HFFc6 (cell line): ENCODE measurements around the gene ROM1. TPM values are rescaled to one million over a fixed set of nuclear protein-coding genes. Genes with fewer than 3 reads are reported as not detected.

Experiments
- DNase-seq: peaks from one replicate; pipeline ENCODE4 v3.0.0-alpha.2; 2018
- H3K27ac Mint-ChIP-seq: 2 replicates; pipeline ENCODE4 v1.8.0; 2020; ENCODE audit warnings: mild to moderate bottlenecking, mixed read lengths
- H3K27me3 Mint-ChIP-seq: 2 replicates; pipeline ENCODE4 v1.8.0; 2021; ENCODE audit warnings: mild to moderate bottlenecking, moderate library complexity, mixed read lengths; ENCODE audit not compliant: insufficient read depth
- H3K36me3 Mint-ChIP-seq: 2 replicates; pipeline ENCODE4 v1.8.0; 2021; ENCODE audit warnings: low read depth, mixed read lengths
- H3K4me1 Mint-ChIP-seq: 2 replicates; pipeline ENCODE4 v1.8.0; 2020; ENCODE audit warnings: low read depth, mixed read lengths
- H3K4me3 Mint-ChIP-seq: 2 replicates; pipeline ENCODE4 v1.8.0; 2020; ENCODE audit warnings: mild to moderate bottlenecking, moderate library complexity, mixed read lengths
- H3K9me3 Mint-ChIP-seq: 2 replicates; pipeline ENCODE4 v1.8.0; 2020; ENCODE audit warnings: mild to moderate bottlenecking, mixed read lengths
- total RNA-seq, 6 experiments: library from RNA; stranded (reverse); fragmentation: NEBNext Ultra II Directional; extraction: Animal tissue kit (Norgen Biotek cat#: 25700); gene quantifications; 2 replicates in 1 of 6; 3 replicates in 5 of 6; pipeline ENCODE4 v1.2.3, GENCODE V29; 2021
- TF ChIP-seq, protein P1 (sequence below): fragments of 200-600 bp; sonication (generic); IDR thresholded peaks from 2 replicates; pipeline ENCODE4 v1.5.0; 2021; ENCODE audit warnings: antibody characterized with exemption, mild to moderate bottlenecking

ROM1 gene
- total RNA-seq, 6 experiments from 2014 or later = 2.3 to 4.8 (median 3.2) TPM

DNA sequence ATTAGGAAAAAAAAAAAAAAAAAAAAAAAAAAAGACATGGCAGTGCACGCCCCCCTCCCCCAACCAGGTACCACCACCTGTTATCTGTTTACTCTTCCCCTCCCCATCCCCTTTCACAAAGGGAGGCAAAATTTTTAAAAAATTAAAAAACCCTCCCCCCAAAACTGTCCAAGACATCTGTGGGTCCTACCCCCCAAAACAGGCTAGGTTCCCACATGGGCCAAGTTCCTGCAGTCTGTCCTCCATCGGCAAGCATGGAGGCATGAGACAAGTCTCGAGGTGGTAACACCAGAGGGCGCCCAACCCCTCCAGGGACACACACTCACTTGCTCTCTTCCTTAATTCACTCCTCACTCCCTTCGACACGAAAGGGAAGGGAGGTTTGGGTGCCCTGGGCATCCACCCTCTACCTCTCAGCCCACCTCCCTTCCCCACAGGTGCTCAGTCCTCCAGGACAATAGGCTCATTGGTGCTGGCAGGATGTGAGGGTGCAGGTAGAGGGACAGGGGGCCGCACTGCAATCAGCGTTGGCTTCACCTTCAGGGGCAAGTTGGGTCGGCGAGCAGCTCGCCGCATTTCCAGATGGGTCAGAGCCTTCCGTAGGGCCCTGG is 19.5 kb upstream of the ROM1 start:
- Mint-ChIP-seq H3K36me3 (peaks cover 41% of the 10 kb centered on the region), H3K4me1 (peaks cover 43% of the 10 kb centered on the region), H3K27me3 (peaks cover 14% of the 10 kb centered on the region), H3K4me3 (peak overlapping the region; percentile 44), H3K27ac (peak overlapping the region; percentile 31; the same call in 1 of the 2 replicates), H3K9me3 (no peaks in the 10 kb centered on the region)
- TF ChIP-seq, protein P1, sequence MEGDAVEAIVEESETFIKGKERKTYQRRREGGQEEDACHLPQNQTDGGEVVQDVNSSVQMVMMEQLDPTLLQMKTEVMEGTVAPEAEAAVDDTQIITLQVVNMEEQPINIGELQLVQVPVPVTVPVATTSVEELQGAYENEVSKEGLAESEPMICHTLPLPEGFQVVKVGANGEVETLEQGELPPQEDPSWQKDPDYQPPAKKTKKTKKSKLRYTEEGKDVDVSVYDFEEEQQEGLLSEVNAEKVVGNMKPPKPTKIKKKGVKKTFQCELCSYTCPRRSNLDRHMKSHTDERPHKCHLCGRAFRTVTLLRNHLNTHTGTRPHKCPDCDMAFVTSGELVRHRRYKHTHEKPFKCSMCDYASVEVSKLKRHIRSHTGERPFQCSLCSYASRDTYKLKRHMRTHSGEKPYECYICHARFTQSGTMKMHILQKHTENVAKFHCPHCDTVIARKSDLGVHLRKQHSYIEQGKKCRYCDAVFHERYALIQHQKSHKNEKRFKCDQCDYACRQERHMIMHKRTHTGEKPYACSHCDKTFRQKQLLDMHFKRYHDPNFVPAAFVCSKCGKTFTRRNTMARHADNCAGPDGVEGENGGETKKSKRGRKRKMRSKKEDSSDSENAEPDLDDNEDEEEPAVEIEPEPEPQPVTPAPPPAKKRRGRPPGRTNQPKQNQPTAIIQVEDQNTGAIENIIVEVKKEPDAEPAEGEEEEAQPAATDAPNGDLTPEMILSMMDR = peak; percentile 76
- DNase-seq = peak; percentile 59

- Mint-ChIP-seq H3K4me1 (peaks cover 51% of the 10 kb centered on the region), H3K27me3 (peaks cover 19% of the 10 kb centered on the region), H3K9me3 (no peaks in the 10 kb centered on the region), H3K36me3 (peaks cover 57% of the 10 kb centered on the region), H3K4me3 (no peak overlapping the region), H3K27ac (no peak overlapping the region)
- TF ChIP-seq, protein P1 = no peak
- DNase-seq = no peak
Measured at GRCh38 chr11:62595124-62595523, 17.9 kb upstream of the ROM1 start.

- TF ChIP-seq, protein P1 = no peak
- Mint-ChIP-seq H3K4me1 (peaks cover 40% of the 10 kb centered on the region), H3K4me3 (peak overlapping the region; percentile 96), H3K27ac (peak overlapping the region; percentile 89), H3K27me3 (peaks cover 15% of the 10 kb centered on the region), H3K36me3 (peaks cover 64% of the 10 kb centered on the region), H3K9me3 (no peaks in the 10 kb centered on the region)
- peak; percentile 96 for DNase-seq
Measured at GRCh38 chr11:62599069-62599696, 13.9 kb upstream of the ROM1 start.

DNA sequence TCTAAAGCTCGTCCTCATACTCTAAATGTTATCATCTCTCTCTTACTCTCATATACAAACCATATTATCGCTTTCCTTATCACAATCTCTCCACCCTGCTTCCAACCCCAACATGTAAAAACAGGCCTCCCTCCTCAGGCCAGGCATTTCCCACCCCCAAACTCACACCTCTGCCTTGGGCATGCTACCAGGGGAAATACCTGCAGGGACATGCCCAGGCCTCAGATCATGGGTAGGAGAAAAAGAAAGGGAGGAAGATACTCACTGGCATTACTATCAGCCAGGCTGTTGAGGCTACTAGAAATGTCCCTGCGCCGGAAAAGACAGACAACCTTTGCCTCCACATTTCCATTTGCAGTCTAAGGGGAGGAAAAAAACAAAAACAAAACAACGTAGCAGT is 13.2 kb upstream of the ROM1 start:
- H3K27me3 Mint-ChIP-seq = peaks cover 15% of the 10 kb centered on the region
- DNase-seq = no peak
- H3K9me3 Mint-ChIP-seq = no peaks in the 10 kb centered on the region
- TF ChIP-seq, protein P1 = no peak
- H3K27ac Mint-ChIP-seq = peak overlapping the region; percentile 89
- H3K4me1 Mint-ChIP-seq = peaks cover 40% of the 10 kb centered on the region
- H3K4me3 Mint-ChIP-seq = peak overlapping the region; percentile 96
- H3K36me3 Mint-ChIP-seq = peaks cover 57% of the 10 kb centered on the region

GRCh38 chr11:62600367-62601121 is 12.5 kb upstream of the ROM1 start:
- Mint-ChIP-seq H3K27me3 (peaks cover 15% of the 10 kb centered on the region), H3K9me3 (no peaks in the 10 kb centered on the region), H3K27ac (peak overlapping the region; percentile 89), H3K36me3 (peaks cover 50% of the 10 kb centered on the region), H3K4me3 (peak overlapping the region; percentile 96), H3K4me1 (peaks cover 40% of the 10 kb centered on the region)
- no peak for DNase-seq
- TF ChIP-seq, protein P1 = no peak
